Measurements from ENCODE around the gene APOL4.
"Not testable (repeated sequence)": the region's sequence is repeated elsewhere in the genome, so short reads cannot be mapped to it uniquely, and the experiment has no call there.

APOL4 gene

DNA sequence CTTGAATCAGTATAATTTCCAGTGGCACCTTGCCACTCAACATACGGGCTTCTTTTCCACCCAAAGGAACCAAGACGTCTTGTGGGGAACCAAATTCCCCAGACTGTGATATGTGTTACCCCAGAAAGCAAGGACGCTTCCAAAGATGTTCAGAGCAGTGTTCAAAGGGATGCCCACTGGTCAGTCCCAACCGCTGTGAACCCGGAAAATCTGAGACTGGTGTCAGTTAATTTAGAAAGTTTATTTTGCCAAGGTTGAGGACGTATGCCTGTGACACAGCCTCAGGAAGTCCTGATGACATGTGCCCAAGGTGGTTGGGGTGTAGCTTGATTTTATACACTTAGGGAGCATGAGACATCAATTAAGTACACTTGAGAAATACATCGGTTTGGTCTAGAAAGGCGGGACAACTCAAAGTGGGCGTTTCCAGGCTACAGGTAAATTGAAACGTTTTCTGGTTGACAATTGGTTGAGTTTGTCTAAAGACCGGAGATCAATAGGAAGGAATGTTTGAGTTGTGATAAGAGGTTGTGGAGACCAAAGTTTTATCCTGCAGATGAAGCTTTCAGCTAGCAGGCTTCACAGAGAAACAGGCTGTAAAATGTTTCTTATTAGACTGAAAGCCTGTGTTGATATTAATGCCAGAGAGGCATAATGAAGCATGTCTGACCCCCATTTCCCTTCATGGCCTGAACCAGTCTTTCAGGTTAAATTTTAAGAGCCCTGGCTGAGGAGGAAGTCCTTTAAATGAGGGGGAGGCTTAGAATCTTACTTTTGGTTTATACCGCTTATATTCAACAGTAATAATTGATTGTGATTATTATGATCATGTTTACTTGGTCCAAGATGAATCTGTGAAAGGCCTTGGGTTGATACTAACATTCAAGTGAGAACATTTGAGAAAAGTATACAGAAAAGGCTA lies 47.8 kb downstream of the APOL4 start:
- no peak for DNase-seq (ENCODE audit: low spot score)

DNA sequence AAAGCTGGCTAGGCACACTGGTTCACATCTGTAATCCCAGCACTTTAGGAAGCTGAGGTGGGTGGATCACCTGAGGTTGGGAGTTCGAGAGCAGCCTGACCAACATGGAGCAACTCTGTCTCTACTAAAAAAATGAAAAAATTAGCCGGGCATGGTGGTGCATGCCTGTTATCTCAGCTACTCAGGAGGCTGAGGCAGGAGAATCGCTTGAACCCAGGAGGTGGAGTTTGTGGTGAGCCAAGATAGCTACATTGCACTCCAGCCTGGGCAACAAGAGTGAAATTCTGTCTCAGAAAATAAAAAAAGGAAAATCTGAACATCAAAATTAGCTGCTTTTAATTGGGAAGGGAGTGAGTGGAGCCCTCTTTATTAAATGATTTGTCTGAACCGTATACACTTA lies 48.8 kb downstream of the APOL4 start:
- DNase-seq (ENCODE audit: low spot score) = not testable (repeated sequence)

DNA sequence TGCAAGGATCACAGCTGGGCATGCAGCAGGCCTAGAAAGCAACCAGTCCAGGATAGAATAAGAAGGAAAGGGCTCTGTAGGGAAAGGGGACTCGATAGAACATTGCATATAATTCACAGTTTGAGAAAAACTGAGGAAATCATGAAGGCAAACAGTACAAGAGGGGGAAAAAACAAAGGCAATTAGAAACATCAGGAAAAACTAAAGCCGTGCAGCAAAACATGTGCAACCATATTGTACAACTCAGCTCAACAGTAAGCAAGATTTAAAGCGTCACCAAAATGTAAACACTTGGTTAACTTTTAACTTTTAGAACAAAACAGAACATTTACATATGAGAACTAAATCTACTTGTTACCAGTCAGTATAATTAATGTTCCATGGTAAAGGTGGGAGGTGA lies 49.5 kb downstream of the APOL4 start:
- DNase-seq (ENCODE audit: low spot score) = no peak

DNA sequence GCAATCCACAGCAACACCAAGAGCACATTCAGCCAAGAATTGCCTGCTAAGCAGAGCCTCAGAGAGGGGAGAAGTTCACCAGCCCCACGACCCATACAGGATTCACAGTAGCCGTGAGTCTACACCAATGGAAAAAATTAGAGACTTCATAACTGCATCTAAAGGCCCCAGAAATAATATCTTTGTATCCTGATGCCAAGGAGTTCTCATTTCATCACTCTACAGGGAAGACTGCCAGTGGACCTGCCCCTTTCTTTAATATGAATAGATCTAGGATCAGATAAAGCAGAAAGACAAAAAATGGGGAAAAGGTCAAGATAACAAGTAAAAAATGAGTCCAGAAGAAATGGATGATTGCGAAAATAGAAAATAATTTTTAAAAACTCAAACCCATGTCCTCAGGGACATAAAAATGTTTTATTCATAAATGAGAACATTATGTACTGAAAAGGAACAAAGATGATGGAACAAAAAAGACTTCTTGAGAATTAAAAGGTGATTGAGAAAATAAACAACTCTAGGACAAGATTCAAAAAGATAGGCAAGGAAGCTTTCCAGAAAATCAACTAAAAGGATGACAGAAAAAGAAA lies 50.5 kb downstream of the APOL4 start:
- DNase-seq (ENCODE audit: low spot score) = no peak

DNA sequence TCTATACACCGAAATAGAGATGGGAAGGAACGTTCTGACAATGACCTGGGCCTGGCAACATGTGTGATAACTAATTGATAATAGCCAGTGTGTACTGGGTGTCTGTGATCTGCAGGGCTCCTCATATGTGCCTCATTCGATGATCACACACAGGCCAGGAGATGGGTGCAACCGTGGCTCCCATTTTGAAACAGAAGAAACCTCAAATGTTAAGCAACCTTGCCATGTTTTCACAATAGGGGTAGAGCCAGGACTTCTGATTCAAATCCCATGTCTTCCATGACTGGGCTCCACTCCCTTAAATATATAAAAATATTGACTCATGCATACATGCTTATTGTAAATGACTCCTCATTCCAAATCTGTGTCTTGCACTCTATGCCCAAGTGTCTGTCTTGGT lies 52.2 kb downstream of the APOL4 start:
- no peak for DNase-seq (ENCODE audit: low spot score)

DNA sequence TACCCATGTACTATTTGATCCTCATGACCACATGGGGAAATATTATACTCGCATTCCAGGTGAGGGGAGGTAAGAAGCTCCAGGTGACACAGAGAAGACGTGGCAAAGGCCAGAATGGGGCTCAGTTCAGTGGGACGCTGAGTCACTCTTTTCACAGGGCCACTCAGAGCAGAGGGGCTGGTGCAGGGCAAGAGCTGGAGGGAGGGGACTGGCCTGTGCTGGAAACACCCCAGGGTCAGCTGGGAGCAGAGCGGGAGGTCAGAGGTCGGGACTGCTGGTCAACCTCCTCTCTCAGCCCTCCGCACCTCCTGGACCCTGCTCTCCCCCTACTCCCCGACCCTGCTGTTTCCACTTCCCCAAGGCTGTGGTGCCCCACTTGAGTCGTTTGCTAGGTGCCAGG lies 53.2 kb downstream of the APOL4 start:
- DNase-seq (ENCODE audit: low spot score) = no peak

DNA sequence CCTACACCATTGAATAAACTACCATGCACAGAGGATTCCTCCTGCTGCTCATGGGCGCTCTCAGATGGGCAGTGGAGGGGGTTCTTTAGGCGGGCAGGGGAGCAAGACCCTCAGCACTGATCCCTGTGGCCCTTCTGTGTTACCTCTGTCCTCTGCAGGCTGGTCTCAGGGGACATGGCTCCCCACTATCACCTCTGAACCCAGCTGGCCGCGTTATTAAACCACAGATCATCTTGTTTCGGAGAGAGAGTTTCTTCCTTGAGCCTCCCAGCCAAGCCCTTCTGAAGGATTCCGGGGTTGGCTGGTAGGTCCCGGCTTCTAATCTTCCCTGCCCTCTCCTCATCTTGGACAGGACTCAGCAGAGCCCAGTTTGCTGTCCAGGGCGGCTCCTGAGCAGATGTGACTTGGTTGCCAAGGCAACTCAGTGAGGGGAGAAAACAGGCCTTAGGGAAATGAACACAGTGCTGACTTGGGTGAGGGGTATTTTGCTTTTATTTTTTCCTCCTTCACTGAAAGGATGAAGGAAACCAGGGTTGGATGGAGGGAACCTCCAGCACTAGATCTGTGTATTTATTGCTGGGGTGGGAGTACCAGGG lies 54.3 kb downstream of the APOL4 start:
- no peak for DNase-seq (ENCODE audit: low spot score)

DNA sequence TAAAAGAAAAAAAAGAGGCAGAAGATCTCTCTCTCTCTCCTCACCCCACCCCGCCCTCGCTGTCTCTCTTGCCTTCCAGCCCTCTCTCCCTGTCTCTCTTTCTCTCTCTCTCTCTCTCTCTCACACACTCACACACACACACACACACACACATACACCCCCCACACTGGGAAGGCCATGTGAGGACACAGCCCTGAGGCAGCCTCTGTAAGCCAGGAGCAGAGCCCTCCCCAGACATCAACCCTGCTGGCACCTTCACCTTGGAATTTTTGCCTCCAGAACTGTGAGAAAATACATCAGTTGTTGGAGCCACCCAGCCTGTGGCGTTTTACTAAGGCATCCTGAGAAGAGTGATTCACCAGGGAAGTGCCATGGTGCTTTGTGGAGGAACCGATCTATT lies 55.7 kb downstream of the APOL4 start:
- no peak for DNase-seq (ENCODE audit: low spot score)

DNA sequence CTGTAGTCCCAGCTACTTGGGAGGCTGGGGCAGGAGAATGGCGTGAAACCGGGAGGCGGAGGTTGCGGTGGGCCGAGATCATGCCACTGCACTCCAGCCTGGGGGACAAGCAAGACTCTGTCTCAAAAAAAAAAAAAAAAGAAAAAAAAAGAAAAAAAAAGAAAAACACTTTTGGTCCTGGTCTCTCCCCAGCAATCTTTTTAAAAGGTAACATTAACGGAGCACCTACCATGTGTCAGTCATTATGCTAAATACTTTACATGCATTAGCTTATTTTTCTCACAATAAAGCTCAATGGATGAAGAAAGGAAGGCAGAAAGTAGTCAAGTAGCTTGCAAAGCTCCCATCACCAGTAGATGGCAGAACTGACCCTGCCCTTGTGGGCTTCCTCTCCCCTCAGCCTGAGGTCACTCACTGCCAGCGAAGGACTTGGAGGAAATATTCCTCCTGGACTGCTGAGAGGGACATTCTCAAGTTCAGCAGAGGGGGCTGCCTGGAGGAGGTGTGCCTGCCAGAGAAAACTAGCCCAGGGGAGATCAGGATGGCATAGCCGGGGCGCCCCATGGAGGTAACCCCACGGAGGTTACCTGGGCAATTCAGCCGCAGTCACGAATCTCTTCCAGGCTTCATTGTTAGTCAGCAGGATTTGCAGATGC lies 56.6 kb downstream of the APOL4 start:
- DNase-seq (ENCODE audit: low spot score) = peak; percentile 70

DNA sequence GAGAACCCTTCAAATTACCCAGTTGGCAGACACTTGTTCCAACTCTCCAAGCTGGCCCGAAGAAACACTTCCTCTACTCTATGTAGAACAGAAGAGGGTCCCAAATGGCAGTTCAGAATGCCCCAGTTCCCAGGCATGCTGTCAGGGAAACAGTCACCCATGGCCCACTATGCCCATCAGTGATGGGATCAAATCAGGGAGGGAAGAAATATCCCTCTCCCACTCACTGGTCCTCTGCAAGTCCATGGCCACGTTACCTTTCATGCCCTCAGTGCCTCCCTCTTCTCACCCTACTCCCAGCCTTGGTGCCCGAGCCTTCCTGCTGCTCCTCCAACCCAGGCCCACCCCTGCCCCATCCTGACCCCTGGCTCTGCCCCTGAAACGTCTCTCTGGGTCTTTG lies 57.7 kb downstream of the APOL4 start:
- DNase-seq (ENCODE audit: low spot score) = no peak

DNA sequence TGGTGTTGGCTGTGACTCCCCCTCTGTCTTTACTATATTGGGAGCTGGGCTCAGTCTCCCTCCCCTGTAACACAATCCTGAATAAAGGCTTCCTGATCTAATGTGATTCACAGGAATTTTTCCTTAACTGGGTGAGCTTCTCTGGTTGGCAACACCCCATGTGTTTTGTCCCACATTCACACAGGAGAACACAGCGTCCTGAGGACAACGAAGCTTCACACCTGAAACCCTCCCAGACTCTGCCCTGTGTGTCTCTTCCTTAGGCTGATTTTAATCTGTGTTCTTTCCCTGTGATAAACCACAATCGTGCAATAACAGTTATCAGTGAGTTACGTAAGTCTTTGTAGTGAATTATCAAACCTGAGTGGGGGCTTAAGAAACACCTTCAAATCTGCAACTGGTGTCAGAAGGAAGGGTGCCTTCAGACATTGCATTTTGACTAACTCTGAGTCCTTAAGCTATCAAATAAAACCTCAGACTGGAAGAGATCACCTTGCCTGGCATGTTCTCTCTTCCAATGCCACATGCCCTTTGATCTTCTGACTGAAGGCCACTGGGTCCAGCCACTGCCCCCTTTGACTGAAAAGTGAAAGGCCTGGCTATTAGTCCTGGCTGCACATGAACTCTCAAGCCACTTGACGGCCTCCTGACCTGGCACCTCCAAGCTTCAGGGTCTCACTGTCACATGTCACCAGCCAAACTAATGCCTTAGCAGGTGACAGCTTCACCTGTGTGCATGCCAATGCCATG lies 58.4 kb downstream of the APOL4 start:
- no peak for DNase-seq (ENCODE audit: low spot score)

DNA sequence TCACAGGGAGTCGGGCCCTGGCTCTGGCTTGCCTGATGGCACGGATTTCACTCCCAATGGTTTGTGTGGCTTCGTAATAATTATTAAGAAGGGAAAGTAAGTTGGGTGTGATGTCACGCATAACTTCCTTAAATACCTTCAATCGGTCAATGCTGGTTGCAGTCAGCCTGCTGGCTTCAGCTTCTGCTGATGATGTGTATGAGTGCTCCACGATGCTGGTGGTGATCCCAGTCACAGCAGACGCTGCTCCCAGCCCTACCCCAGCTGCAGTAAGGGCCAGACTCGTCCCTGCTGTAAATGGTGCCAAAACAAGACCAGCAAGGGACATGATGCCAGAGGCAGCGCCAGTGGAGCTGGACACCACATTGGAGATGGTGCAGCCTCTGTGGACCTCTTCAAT lies 60.1 kb downstream of the APOL4 start:
- DNase-seq (ENCODE audit: low spot score) = no peak

Data from ecto neural progenitor cell (in vitro differentiated cells).